Measurements from ENCODE around the gene FGF6.

- TF ChIP-seq CTCF (IDR thresholded peaks at IDR 0.05; ENCODE audit: borderline replicate concordance, extremely low read depth, low read length, poor library complexity, severe bottlenecking): no peak
- no peak for TF ChIP-seq EZH2 (IDR thresholded peaks at IDR 0.05; ENCODE audit: borderline replicate concordance, low read depth, low read length, severe bottlenecking)
Observed at GRCh38 chr12:4433745-4434058, 11.9 kb downstream of the FGF6 start.

Measured in DND-41 (cell line).